HG02571 (cell line): ENCODE data around the gene TRIM33.
"Not testable (repeated sequence)": the region's sequence is repeated elsewhere in the genome, so short reads cannot be mapped to it uniquely, and the experiment has no call there.

Source experiments
- ATAC-seq: cut with Tn5 transposase; IDR thresholded peaks from one replicate; pipeline ENCODE4 v1.9.1; 2021; ENCODE audit warnings: mild to moderate bottlenecking, moderate library complexity; ENCODE audit not compliant: unreplicated experiment

TRIM33 gene

DNA sequence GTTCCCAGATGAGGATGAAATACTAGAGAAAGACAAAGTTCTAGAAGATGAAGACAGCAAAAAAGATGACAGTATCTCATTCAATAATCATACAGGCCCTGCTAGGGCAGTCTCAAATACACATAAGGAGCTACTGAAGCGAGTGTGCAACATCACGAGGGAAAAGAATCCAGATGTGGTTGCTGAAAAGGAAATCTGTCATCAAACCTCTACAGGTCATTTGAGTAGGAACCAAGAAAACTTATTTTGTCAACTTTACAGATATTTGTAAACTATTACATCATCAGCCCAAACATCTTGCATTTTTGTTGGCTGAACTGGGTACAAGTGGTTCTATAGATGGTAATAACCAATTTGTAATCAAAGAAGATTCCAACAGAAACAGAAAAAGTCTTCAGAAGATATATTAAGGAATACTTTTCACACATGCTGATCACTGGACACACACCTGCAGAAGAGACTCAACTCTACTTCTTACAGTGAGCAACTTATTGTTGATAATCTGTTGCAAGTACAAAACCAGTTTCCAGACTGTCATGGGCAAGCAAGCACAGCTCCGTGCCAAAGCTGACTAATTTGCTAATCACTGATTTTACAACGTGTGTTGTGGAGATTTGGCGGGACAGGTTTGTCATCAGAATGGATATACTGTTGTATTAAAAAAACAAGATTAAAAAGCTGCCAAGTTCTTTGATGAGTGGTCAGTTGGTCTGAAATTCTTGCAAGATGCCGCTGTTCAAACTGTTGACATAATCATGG, 42.1 kb downstream of the TRIM33 start:
- ATAC-seq = no peak

DNA sequence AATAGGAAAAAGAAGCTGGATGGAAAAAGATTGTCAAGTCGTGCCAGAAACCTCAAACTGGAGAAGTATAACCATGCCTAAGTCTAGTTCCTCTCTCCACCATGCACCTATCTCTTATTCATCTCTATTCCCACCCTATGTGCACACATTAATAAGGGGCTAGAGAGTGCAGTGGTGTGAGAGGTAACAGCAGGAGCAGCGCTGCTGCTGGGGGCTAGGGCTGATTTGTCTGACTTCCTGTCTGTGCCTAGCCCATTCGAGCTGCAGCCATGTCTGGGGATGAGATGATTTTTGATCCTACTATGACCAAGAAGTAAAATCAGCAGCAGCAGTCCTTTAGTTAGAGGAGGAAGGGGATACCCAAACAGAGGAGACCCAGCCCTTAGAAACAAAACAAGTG, 43.0 kb downstream of the TRIM33 start:
- ATAC-seq = no peak

DNA sequence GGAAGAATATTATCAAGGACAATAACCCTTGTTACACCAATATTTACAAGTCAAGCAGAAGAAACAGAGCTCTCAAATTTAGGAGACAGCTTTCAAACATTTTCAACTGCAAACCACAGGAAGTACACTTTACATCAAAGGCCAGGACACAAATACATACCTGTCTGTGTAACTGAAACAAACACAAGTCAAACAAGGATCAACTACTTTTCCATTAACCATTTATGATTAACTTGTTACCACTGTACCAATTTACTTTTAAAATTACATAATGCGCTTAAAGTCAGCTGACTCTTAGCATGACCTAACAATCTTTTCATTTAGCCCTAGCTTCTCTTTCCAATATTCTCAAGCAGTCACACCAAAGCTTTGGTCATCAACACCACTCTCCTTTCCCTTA, 43.5 kb downstream of the TRIM33 start:
- no peak for ATAC-seq

DNA sequence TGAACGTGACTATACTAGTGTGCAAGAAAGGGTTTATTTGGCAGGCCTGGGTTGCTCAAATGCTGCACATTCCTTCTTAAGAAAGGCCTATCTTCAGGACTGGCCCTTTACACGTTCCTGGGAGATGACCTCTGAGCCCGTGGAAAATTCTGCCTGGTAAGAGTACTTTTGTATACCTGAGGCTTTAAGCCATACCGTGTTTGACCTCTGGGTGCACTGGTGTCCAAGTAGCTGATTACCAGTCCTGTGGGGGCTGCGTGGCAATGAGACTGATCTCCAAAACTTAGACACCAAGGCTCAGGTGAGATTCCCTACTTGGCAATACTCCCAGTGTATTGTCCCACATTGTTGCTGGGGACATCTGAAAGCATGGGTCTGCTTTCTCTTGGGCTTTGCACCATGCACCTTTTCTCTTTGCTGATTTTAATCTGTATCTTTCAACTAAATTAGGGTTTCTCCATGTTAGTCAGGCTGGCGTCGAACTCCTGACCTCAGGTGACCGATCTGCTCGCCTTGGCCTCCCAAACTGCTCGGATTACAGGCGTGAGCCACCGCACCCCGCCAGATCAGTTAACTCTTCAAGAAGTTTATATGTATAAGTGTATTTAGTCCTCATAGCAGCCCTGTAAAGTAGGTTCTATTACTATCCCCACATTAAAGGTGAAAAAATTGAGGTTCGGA, 44.5 kb downstream of the TRIM33 start:
- no peak for ATAC-seq

DNA sequence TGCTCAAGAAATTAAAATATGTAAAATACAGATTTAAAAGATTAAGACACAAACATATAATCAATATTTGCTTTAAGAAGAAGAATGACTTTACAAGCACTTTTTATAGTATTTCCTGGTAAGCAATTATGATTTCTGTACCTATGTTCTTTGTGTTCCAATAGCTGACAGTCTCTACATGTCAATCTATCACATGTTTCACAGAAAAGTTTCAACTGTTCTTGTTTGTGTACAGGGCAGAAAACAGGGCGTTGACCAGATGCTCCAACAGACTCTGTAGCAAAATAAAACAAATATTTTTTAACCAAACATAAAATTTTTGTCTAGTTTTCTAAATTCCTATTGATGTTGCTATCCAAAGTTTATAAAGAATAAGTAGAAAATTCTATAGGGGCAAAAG, 48.0 kb downstream of the TRIM33 start:
- no peak for ATAC-seq

DNA sequence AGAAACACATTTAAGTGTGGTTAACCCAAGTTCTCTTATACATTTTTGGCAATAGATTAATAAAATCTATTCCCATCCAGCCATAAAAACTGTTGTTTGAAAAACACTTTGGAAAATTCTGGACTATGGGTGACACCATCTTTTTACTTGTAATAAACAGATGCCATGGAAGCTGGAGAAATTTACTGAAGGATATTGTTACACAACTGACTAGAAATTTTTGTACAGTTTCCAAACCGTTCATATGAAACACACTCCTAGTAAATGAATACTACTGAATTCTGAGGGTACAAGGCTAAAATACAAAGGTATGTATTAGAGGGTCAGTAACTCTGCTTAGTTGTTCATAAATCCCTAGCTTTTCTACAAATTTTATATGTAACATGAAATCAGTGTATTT, 48.7 kb downstream of the TRIM33 start:
- ATAC-seq = no peak

DNA sequence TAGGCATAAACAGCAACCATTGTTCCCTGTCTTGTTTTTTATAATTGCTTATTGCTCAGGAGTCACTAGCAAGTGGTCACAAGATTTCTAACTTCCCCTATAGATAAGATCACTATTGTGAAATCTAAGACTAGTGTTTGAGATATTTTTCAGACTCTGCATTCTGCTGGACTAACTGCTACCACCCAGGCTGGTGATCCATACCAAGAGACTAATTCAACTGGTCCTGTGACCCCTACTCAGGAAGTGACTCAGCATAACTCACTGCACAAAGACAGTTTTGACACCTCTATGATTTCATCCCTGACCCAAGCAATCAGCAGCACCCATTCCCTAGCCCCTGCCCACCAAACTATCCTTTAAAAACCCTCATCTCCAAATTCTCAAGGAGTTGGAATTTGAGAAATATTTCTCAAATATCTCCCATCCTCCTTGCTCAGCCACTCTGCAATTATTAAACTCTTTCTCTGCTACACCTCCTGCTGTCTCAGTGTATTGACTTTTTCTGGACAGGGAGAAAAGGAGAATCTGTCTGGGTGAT, 52.7 kb downstream of the TRIM33 start:
- no peak for ATAC-seq

DNA sequence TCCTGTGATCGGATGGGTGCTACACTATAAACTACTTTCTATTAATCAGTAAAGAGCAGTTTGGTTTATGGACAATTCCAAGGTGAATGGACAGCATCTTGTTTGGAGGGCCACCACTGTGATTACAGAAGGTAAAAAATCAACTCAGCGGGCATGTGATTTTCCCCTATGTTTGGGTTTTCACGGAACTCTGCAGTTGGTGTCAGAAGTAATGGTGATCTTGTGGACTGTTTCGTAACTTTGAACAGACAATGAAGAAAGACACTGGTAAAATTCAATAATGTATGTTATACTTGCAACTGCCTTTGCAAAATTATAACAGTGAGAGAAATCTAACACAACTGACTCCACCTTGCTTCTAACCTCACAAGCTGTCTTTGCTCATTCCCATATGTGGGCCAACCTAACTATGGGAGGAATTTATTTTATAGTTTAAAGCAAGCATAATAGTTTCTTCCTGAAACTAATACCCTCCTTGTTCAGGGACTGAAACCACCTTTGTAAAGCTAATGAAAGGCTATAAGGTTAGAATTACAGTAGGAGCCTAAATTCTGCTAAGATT, 53.2 kb downstream of the TRIM33 start:
- ATAC-seq = no peak

DNA sequence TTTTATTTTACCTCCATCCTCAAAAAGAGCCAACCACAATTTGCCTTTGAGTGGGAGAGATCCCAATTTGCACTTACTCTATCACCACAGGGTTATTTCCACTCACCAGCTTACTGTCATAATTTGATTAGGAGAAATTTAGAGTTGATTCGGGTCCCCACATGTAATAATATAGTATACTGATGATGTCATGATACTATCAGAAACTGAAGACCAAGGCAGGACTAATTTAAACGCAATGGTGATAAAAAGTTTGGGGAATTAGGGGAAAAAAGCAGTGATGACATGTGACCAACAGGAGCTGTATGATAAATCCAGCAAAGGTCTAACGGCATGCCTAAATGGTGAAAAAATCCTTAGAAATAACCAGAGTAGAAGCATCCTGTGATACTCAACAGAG, 54.4 kb downstream of the TRIM33 start:
- ATAC-seq = no peak

DNA sequence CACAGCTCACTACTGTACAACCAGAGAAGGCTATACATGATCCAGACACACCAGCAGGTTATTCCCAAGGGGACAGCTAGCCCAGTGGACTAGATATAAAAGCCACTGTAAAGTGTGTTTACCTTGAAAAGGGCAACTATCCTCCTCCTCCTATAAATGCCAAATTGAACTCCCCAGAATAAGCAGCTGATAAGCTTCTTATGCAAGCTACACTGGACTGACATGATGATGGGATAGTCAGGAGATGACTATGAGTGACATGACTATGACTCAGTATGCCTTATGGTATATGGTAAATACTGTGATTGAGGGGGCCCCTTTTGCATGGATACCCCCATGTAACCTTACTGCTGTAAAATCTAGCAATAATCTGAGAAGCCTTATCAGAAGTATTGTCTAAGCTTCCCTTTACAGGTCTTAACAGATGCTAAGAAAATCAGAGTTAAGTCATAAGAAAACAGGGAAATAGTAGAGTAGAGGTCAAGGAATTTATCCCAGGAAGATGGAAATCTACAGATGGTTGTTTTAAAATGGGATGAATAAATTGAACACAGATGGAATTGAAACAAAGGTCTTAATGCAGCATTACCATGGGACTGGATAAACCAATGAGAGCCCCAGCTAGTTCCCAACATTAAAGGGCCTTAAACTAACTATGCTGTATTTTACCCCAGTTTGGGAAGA, 55.8 kb downstream of the TRIM33 start:
- no peak for ATAC-seq

DNA sequence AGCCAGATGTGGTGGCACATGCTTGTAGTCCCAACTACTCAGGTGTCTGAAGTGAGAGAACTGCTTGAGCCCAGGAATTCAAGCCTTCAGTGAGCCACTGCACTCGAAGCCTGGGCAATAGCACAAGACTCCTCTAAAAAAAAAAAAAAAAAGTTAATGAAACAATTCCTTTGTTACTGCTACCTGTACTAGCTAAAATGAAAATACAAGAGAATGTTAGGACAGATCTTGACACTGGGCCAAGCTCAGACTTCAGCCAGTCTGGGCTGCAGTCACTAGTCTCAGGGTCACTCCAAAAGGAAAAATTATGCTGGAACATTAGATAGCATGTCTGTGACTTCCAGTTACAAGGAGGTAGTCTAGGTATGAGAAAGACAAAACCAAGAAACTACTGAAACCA, 56.5 kb downstream of the TRIM33 start:
- no peak for ATAC-seq

DNA sequence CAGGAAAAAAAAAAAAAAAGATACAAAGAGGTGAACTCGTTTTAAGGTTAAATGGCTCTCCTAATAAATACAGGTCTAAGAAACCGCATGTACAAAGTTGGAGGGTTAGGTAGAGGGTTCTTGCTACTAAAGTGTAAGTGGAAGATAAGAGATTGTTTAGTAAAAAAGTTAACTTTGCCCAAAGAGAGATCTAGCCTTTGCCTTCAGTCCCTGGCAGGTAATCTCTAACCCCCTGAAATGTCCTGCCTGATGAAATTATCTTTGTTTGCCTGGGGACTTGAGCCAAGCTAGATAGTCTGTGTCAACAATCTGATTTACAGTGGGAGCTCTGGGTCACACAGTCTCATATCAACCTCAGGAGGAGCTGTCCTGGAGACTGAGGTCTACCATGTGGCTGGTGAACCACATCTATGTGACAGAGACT, 57.6 kb downstream of the TRIM33 start:
- ATAC-seq = no peak

DNA sequence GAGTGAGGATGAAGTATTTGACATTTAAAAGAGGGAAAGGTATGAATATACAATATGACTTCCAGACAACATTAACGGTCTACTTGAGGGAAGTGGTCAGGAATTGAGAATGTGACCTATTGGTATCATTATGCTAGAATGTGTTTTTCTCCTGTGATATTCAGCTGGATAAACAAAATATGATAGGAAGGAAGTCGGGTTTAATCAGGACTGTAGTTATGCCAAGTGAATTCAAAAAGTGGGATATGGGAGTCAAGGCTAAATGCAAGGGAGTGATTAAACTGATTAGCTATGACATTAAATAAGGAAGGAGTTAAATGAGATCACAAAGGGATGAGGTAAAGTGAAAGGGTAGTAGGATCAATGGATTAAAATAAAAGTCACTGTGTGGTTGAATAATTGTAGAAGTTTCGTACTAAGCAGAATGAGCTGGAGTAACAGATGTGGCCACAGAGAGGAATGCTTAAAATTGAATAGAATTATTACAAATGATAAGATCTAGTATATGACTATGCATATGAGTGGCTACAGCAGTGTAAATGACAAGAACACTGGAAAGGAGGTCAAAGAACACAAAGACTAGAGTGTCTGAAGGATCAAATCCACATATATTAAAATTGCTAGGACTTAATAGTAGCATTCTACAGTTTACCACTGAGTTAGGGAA, 62.5 kb downstream of the TRIM33 start:
- no peak for ATAC-seq

DNA sequence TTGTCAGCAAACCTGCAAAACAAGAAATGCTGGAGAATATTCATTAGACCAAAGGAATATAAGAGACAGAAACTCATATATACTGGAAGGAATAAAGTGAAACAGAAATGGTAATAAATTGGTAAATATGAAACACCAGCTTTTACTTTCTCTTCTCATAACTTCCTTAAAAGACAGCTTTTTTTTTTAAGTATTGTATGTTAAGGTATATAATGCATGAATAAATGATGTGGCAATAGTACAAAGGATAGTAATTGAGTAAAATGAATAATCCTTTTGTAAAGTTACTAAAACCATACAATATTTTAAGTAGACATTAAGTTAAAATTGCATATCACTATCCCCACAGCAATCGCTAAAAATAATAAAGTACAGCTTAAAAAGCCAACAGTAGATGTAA, 64.8 kb downstream of the TRIM33 start:
- ATAC-seq = no peak

DNA sequence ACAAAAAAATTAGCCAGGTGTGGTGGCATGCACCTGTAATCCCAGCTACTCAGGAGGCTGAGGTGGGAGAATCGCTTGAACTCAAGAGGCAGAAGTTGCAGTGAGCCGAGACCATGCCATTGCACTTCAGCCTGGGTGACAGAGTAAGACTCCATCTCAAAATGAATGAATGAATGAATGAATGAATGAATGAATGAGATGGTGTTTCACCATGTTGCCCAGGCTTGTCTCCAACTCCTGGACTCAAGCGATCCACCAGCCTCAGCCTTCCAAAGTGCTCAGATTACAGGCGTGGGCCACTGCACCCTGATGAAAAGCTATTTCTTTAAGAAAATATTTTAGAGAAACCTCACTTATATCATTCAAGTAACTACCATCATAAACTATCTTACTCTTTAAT, 67.8 kb downstream of the TRIM33 start:
- ATAC-seq = not testable (repeated sequence)

DNA sequence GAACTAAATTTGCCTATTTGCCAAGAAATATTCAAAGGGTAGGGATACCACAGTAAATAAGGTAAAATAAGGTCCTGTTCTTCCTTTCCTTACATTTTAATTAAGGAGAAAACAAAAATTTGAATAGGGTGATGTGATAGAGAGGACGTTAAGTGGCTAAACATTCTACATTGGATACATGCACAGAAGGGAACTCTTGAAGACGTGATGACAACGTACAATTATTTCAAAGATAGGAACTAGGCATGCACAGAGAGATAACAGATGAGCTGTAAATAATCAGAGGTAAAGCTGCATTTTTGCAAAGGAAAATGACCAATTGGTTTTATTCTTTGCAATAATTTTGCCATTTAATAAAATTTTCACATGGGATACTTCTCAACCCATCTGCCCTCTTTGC, 69.7 kb downstream of the TRIM33 start:
- no peak for ATAC-seq

DNA sequence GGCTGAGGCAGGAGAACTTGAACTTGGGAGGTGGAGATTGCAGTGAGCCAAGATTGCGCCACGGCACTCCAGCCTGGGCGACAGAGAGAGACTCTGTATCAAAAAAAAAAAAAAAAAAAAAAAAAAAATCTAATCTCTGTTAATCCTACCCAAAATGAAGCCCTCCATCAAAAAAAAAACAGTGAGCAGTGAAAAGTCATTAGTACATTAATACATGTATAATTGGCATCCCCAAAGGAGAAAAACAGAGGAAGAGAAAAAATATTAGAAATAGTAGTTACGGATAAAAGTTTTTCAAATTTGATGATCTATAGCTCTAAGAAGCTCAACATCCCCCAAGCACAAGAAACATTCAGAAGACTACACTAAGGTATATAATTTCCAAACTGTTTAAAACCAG, 71.6 kb downstream of the TRIM33 start:
- ATAC-seq = no peak

DNA sequence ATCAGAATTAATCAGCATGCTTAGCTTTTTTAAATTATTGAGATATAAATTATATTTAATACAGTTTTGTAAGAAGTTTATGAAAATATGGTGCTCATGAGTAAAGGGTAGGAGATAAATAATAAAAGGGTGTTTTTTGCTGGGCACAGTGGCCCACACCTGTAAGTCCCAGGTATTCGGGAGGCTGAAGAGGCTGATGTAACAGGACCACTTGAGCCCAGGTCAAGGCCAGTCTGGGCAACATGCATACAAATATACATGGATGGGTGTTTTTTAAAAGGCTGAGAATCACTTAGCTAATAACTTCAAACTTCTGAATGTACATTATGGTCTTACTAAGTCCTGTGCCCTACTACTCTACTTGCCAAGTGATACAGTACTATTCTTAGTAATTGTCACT, 73.2 kb downstream of the TRIM33 start:
- no peak for ATAC-seq

DNA sequence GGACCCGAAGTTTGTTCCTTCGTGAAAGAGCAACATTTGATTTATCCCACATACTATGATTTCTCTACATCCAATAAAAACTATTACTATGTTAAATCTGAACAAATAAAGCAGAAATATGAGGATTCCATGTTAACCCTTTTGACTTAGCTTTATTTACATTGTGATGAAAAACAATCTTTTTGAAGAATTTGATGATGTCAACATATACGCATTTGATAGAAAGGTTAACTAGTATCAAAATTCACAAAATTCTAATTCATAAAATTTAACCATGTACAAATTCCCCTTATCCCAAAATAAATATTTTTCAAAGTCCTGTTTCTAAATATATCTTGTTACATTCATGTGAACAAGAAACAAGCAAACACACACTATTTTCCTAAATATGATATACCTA, 74.2 kb downstream of the TRIM33 start:
- ATAC-seq = no peak

DNA sequence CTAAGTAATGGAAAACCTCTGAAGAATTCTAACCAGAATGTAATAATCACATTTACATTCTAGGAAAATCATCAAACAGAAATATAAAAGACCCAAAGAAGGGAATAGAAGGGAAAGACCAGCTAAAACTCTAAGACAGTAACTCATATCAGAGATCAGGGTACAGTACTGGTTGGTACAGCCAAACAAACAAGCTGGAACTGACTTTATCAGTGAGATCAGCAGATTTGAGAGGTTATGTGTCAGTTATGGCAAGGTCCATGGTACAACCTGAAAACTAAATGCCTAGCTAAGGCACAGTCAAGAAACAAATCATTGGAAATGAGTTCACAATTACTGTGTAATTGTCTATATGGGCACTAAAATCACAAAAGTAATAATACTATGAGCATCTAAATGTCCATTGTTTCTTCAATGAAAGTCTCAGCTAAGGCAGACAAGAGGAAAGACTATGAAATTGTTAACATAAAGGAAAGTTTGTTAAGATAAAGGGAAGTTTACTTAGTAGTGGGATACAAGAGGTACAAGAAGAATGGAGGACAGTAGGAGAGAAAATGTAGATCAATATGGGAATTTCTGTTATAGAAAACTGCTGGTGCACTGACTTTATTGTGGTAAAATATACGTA, 75.8 kb downstream of the TRIM33 start:
- ATAC-seq = no peak

DNA sequence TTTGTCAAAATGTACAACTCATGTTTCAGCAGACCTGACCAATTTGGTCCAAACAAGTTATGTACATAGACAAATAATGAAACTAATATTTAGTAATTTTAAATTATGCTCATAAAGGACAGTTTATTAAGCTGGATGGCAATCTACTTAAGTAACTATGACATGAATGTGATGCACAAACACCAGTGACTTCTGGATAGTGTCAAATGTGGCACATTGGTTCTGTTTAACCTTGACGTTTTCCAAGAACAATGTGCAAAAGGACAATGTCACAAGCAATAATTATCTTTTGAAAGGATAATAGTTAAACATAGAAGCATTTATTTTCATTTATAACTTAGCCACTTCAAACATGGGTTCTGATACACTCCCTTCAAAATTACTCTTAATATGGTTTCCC, 80.0 kb downstream of the TRIM33 start:
- no peak for ATAC-seq
